Measurements from ENCODE around the gene HSPA4. TPM values are rescaled to one million over a fixed set of nuclear protein-coding genes. Genes with fewer than 3 reads are reported as not detected.
"Not testable (repeated sequence)": the region's sequence is repeated elsewhere in the genome, so short reads cannot be mapped to it uniquely, and the experiment has no call there.

HSPA4 gene
- total and polyA plus RNA-seq, 4 donors = 22.1 to 39.7 (median 31.9) TPM

- no peak for DNase-seq (ENCODE audit: low spot score)
- Histone ChIP-seq H3K4me1 (ENCODE audit: control insufficient read depth in 4 of 4, insufficient read depth in 4 of 4, low read length in 3 of 4) (no peaks in the 10 kb centered on the region), H3K27ac (ENCODE audit: low read depth in 1 of 2, low read length in 2 of 2) (no peak overlapping the region), H3K4me3 (ENCODE audit: low read depth in 1 of 3, low read length in 3 of 3) (no peak overlapping the region), H3K9ac (ENCODE audit: low read depth in 1 of 2, low read length in 2 of 2) (no peak overlapping the region), H3K36me3 (ENCODE audit: control insufficient read depth in 4 of 4, insufficient read depth in 3 of 4, low read depth in 1 of 4, low read length in 3 of 4) (no peaks in the 10 kb centered on the region), H3K27me3 (ENCODE audit: control insufficient read depth in 4 of 4, insufficient read depth in 4 of 4, low read length in 3 of 4) (no peaks in the 10 kb centered on the region), H3K9me3 (ENCODE audit: control insufficient read depth in 4 of 4, low read length in 3 of 4) (no peaks in the 10 kb centered on the region)
- TF ChIP-seq RXRA (IDR thresholded peaks at IDR 0.05) (no peak), JUND (IDR thresholded peaks at IDR 0.05) (no peak), GABPA (IDR thresholded peaks at IDR 0.05 in 1 of 2, conservative IDR thresholded peaks at IDR 0.05 in 1 of 2) (no peak), HNF4G (IDR thresholded peaks at IDR 0.05) (no peak), FOXA2 (IDR thresholded peaks at IDR 0.05) (no peak)
- 60% methylated on average over 6 of the region's 6 CpGs for WGBS
These were observed 18.7 kb upstream of the HSPA4 start for GRCh38 chr5:133032852-133033742.

GRCh38 chr5:133034064-133034463 lies 17.7 kb upstream of the HSPA4 start:
- H3K36me3 ChIP-seq (ENCODE audit: control insufficient read depth in 4 of 4, insufficient read depth in 3 of 4, low read depth in 1 of 4, low read length in 3 of 4) = no peaks in the 10 kb centered on the region
- no peak overlapping the region for H3K27ac ChIP-seq (ENCODE audit: low read depth in 1 of 2, low read length in 2 of 2)
- no peak overlapping the region for H3K9ac ChIP-seq (ENCODE audit: low read depth in 1 of 2, low read length in 2 of 2)
- H3K4me1 ChIP-seq (ENCODE audit: control insufficient read depth in 4 of 4, insufficient read depth in 4 of 4, low read length in 3 of 4) = no peaks in the 10 kb centered on the region
- WGBS = 88% methylated on average over 11 of the region's 11 CpGs
- no peak overlapping the region for H3K4me3 ChIP-seq (ENCODE audit: low read depth in 1 of 3, low read length in 3 of 3)
- TF ChIP-seq, protein P1, sequence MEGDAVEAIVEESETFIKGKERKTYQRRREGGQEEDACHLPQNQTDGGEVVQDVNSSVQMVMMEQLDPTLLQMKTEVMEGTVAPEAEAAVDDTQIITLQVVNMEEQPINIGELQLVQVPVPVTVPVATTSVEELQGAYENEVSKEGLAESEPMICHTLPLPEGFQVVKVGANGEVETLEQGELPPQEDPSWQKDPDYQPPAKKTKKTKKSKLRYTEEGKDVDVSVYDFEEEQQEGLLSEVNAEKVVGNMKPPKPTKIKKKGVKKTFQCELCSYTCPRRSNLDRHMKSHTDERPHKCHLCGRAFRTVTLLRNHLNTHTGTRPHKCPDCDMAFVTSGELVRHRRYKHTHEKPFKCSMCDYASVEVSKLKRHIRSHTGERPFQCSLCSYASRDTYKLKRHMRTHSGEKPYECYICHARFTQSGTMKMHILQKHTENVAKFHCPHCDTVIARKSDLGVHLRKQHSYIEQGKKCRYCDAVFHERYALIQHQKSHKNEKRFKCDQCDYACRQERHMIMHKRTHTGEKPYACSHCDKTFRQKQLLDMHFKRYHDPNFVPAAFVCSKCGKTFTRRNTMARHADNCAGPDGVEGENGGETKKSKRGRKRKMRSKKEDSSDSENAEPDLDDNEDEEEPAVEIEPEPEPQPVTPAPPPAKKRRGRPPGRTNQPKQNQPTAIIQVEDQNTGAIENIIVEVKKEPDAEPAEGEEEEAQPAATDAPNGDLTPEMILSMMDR (IDR thresholded peaks at IDR 0.05; ENCODE audit: low read depth, low read length, missing input control) = no peak
- H3K9me3 ChIP-seq (ENCODE audit: control insufficient read depth in 4 of 4, low read length in 3 of 4) = no peaks in the 10 kb centered on the region
- no peak for DNase-seq (ENCODE audit: low spot score)
- H3K27me3 ChIP-seq (ENCODE audit: control insufficient read depth in 4 of 4, insufficient read depth in 4 of 4, low read length in 3 of 4) = no peaks in the 10 kb centered on the region

- no peak overlapping the region for H3K4me3 ChIP-seq (ENCODE audit: low read depth in 1 of 3, low read length in 3 of 3)
- H3K9ac ChIP-seq (ENCODE audit: low read depth in 1 of 2, low read length in 2 of 2) = no peak overlapping the region
- 71% methylated on average over 2 of the region's 2 CpGs for WGBS
- no peaks in the 10 kb centered on the region for H3K27me3 ChIP-seq (ENCODE audit: control insufficient read depth in 4 of 4, insufficient read depth in 4 of 4, low read length in 3 of 4)
- no peak for DNase-seq (ENCODE audit: low spot score)
- no peaks in the 10 kb centered on the region for H3K9me3 ChIP-seq (ENCODE audit: control insufficient read depth in 4 of 4, low read length in 3 of 4)
- H3K27ac ChIP-seq (ENCODE audit: low read depth in 1 of 2, low read length in 2 of 2) = no peak overlapping the region
- no peaks in the 10 kb centered on the region for H3K4me1 ChIP-seq (ENCODE audit: control insufficient read depth in 4 of 4, insufficient read depth in 4 of 4, low read length in 3 of 4)
- TF ChIP-seq RXRA (IDR thresholded peaks at IDR 0.05) (no peak), EGR1 (IDR thresholded peaks at IDR 0.05; ENCODE audit: low read depth in 2 of 2) (no peak), JUND (IDR thresholded peaks at IDR 0.05) (no peak), ATF3 (IDR thresholded peaks at IDR 0.05) (no peak), FOXA2 (IDR thresholded peaks at IDR 0.05) (no peak)
- H3K36me3 ChIP-seq (ENCODE audit: control insufficient read depth in 4 of 4, insufficient read depth in 3 of 4, low read depth in 1 of 4, low read length in 3 of 4) = no peaks in the 10 kb centered on the region
These were observed 16.6 kb upstream of the HSPA4 start for GRCh38 chr5:133035224-133035623.

DNA sequence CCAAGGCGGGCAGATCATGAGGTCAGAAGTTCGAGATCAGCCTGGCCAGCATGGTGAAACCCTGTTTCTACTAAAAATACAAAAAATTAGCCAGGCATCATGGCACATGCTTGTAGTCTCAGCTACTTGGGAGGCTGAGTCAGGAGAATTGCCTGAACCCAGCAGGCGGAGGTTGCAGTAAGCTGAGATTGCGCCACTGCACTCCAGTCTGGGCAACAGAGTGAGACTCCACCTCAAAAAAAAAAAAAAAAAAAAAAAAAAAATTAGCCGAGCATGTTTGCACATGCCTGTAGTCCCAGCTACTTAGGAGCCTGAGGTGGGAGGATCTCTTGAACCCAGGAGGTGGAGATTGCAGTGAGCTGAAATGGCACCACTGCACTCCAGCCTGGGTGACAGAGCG lies 15.1 kb upstream of the HSPA4 start:
- WGBS = 78% methylated on average over 6 of the region's 6 CpGs
- not testable (repeated sequence) for H3K9me3 ChIP-seq (ENCODE audit: control insufficient read depth in 4 of 4, low read length in 3 of 4); H3K27me3 ChIP-seq (ENCODE audit: control insufficient read depth in 4 of 4, insufficient read depth in 4 of 4, low read length in 3 of 4); DNase-seq (ENCODE audit: low spot score); H3K27ac ChIP-seq (ENCODE audit: low read depth in 1 of 2, low read length in 2 of 2); H3K4me3 ChIP-seq (ENCODE audit: low read depth in 1 of 3, low read length in 3 of 3); H3K9ac ChIP-seq (ENCODE audit: low read depth in 1 of 2, low read length in 2 of 2); H3K4me1 ChIP-seq (ENCODE audit: control insufficient read depth in 4 of 4, insufficient read depth in 4 of 4, low read length in 3 of 4); H3K36me3 ChIP-seq (ENCODE audit: control insufficient read depth in 4 of 4, insufficient read depth in 3 of 4, low read depth in 1 of 4, low read length in 3 of 4)

Data from liver (tissue), 9 donors.